Hematopoietic multipotent progenitor cell treated with erythropoietin and hydrocortisone succinate and interleukin-3 and kit ligand, for 15 days (in vitro differentiated cells): ENCODE measurements around the gene LIX1.
"Not testable (repeated sequence)": the region's sequence is repeated elsewhere in the genome, so short reads cannot be mapped to it uniquely, and the experiment has no call there.

ENCODE experiments used
- DNase-seq: peaks from one replicate; pipeline ENCODE4 v3.0.0-alpha.2; 2015; ENCODE audit warnings: low spot score

Gene LIX1

DNA sequence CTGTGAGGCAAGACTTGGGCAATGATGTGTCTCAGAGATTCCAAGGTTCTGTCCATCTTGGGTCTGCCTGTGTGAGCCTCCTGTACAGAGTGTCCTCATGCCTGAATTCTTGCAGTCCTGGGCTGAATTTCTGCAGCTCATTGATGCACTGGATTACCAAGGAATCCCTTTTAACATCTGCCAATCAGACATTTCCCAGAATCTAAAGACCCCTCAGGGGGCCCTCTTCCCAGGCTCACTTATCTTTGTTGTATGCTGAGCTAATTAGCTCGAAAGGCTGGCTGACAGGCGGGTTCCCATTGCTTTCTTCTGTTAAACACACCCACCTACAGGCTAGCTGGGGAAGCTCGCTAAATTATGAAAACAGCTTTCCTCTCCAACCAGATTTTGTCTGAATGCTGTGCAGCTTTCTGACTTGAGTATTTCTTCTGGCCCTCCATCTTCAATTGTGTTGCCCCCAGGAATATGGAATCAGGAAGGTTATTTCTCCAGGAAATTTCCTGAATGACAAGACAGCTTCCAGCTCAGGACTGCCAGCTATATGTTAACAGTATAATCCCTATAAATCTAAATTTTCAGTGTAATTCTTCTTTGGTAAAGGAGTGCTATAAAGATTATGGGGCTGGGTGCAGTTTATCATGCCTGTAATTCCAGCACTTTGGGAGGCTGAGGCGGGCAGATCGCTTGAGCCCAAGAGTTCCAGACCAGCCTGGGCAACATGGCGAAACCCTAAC is at the start of gene LIX1:
LIX1 (minus strand) TSS at position 91 of the 734 bp plus-strand sequence; CDS start at position 56, 35 bp downstream.
- no peak for DNase-seq

DNA sequence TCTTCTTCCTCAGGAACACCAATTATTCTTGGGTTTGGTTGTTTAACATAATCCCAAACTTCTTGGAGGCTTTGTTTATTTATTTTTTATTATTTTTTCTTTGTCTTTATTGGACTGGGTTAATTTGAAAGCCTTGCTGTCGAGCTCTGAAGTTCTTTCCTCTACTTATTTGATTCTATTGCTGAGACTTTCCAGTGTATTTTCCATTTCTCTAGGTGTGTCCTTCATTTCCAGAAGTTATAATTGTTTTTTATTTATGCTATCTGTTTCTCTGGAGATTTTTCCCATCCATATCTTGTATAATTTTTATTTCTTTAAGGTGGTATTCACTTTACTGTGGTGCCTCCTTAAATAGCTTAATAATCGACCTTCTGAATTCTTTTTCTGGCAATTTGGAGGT is 49.5 kb upstream of the LIX1 start:
- no peak for DNase-seq

DNA sequence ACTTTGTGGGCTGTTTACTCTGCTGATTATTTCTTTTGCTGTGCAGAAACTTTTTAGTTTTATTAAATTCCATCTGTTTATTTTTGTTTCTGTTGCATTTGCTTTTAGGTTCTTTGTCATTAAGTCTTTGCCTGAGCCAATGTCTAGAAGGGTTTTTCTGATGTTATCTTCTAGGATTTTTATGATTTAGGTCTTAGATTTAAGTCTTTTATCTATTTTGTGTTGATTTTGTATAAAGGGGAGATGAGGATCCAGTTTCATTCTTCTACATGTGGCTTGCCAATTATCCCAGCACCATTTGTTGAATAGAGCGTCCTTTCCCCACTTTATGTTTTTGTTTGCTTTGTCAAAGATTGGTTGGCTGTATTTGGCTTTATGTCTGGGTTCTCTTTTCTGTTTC is 47.1 kb upstream of the LIX1 start:
- not testable (repeated sequence) for DNase-seq

DNA sequence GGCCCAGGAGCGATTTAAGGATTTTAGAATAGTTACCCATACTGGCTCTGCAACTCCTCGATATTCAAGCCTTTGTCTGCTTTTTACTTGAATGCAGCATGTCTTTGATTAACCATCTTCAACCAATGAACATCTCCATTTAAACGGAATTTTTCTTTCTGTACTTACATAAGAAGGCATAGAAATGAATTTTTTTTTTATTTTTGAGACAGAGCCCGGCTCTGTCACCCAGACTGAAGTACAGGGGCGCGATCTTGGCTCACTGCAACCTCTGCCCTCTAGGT is 41.5 kb upstream of the LIX1 start:
- no peak for DNase-seq

DNA sequence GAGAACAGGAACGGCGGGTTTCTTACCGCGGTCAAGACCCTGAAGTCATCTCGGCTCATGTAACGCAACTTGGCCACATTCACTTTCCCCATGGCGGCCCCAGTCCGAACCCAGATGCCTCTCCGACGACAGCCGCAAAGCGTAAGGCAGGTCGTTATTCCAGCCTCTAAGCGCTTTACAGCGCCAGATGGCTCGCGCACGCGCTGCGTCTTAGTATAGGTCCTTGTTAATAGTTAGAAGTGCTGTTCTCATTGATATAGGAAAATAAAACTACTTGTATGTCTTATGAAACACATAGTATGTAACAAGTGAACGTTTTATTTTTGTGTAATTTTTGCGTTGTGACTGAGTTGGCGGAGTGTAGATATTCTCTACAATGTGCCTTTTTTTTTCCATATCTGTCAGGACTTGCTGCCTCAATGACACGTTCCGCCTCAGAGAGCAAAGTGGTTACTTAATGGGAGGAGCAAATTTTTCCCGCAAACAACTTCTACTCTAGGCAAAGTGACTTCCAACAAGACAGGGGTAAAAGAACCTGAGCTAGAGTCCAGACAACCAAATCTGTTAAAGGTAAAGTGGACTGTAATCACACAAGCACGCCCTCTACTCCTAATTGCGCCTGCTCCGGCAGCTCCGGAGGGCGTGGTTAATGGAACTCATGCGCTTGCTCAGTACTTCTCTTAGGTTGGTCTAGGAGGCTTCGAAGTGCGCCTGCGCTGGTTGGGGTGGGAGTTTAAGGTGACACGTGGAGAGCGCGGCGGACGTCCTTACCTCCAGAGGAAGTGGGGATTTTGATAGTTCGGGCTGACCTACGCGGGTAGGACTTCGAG is 40.9 kb upstream of the LIX1 start, which contains the start of gene RIOK2:
RIOK2 (minus strand) TSS at position 148 of the 830 bp plus-strand sequence; CDS start at position 92, 56 bp downstream.
- peak; percentile 89 for DNase-seq

DNA sequence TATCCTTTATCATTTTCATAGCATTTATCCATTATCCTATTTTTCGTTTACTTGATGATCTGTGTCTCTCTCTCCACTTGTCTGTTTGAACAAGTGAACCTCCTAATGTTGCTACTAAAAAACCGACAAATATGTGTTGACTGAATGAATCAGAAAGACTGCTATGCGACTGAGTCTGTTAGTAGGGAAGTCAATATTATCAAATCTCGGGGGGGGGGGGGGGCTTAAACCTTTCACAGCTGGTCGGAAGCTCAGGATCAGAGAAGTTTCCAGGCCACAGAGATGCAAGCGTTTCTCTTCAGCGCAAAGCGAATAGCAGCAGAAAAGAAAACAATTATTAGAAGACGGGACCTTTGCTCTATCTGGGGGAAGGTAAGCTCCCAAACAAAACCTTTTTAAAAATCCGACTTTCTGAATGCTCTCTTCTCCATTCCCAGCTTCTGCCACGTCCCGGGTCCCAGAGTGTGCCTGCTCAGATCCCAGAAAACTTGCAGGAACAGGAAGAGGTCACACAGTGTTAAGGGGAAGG is 40.2 kb upstream of the LIX1 start:
- DNase-seq = no peak

DNA sequence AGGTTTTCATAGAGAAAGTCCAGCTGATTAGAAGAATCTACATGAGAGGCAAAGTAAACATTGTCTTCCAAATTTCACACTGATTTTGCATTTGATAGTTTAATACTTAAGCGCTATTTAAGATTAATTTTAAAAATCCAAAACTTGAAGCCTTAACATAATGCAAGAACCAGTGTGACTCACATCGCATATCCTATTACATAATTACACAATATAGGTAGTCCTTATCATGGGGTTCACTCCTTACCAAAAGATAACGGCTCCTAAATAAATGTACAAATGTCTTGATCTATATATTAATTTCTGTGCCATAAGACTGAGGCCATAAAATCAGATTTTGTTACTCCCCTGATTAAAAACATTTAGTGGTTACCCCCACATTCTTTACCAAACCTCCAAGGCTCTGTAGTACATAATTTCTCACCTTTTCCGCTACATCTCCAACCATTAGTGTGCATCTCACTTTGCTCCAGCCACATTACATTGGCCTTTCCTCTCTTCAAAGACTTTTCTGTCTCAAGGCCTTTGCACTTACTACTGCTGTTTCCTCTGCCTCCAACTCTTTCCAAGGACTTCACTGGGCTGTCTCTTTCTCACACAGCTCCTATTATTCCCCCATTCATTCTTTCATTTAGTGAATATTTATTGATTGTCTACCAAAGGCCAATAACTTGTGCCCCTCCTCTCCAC is 39.6 kb upstream of the LIX1 start:
- DNase-seq = no peak

DNA sequence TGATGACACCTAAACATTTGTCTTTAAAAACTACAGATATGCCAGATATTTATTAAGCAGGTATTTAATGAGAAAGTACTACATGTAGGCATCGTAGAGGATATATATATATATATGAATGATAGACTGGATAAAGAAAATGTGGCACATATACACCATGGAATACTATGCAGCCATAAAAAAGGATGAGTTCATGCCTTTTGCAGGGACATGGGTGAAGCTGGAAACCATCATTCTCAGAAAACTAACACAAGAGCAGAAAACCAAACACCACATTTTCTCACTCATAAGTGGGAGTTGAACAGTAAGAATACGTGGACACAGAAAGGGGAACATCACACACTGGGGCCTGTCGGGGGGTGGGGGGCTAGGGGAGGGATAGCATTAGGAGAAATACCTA is 37.0 kb upstream of the LIX1 start:
- DNase-seq = not testable (repeated sequence)

DNA sequence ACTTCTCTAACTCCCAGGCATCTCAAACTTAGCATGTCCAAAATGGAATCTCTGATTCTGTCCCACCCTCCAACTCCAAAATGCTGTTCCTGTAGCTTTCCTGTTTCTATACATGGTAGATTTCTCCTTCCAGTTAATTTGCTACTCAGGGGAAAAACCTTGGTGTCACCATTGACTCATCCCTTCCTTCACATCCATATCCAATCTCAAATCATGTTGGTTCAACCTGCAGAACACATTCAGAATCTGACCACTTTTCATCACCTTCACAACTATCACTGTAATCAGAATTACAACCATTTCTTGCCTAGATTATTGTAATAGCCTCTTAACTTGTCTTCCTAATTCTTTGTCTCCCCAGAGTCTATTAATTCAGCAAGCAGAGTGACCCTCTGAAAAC is 29.8 kb upstream of the LIX1 start:
- DNase-seq = no peak

DNA sequence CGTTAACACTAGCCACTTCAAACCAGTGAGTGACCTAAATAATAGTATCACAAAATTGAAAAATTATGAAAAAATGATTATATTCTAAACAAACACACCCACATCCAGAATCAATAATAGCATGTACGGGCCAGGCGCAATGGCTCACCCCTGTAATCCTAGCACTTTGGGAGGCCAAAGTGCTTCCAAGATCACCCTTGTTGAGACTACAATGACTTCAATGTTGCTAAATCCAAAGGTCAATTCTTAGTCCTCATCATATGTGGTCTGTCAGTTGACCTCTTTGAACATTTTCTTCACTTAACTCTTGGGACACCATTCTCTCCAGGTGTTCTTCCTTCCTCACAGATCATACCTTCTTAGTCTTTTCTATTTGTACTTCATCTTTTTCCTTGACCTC is 29.3 kb upstream of the LIX1 start:
- no peak for DNase-seq

DNA sequence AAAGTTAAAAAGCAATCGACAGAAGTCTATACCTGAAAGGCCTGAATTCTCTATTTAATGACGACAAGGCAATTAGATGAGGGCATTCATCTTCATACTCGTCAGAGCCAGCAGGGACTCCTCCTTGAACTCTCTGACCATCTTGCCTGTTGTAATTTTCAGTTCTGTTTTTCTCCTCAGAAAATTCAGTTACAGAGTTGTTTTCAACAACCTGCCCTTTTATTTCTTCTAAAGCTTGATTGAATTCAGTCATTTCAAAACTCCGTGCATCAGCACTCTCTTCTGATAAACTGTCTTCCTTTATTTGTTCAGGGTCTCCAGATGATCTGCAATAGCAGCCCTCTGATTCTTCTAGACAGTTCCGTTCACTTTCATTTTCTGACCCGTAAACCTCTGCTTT is 25.0 kb upstream of the LIX1 start:
- no peak for DNase-seq

DNA sequence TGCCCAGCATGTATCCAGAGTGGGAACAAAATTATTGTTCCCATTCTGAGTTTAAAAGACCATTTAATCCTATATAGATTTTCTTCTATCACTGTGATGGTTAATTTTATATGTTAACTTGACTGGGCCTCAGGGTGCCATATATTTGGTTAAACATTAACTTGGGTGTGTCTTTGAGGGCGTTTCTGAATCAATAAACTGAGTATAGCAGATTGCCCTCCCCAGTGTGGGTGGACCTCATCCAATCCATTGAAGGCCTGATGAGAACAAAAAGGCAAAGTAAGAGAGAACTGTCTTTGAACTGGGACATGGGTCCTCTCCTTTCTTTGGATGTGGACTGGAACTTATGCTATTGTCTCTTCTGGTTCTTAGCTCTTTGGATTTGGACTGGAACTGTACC is 23.3 kb upstream of the LIX1 start:
- no peak for DNase-seq

DNA sequence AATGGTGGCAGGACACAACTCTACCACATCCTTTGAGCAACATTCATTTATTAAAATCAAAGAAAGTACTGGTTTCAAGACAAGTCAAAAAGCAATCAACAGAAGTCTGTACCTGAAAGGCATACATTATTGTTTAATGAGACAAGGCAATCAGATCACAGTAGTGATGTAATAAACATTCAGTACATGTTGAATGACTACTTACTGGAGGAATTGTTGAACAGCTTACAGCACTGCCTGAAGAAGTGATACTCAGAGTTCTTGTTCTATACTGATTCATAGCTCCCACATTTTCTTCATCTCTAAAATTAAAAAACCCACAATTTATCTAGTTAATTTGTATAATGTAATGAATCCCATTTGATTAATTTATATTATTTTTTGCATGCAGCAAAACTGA is 22.4 kb upstream of the LIX1 start:
- DNase-seq = no peak

DNA sequence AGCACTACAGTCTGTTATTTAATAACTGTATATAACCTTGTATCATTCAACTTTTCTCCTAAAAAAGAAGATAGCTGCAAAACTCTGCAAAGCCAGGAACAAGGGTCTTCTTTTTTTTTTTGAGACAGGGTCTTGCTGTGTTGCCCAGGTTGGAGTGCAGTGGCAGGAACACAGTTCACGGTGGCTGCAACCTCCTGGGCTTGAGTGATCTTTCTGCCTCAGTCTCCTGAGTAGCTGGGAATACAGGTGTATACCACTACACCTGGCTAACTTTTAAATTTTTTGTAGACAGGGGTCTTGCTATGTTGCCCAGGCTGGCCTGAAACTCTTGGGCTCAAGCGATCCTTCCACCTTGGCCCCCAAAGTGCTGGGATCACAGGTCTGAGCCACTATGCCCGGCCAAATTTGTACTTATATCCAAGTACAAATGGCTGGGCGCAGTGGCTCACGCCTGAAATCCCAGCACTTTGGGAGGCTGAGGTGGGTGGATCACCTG is 21.4 kb upstream of the LIX1 start:
- no peak for DNase-seq

DNA sequence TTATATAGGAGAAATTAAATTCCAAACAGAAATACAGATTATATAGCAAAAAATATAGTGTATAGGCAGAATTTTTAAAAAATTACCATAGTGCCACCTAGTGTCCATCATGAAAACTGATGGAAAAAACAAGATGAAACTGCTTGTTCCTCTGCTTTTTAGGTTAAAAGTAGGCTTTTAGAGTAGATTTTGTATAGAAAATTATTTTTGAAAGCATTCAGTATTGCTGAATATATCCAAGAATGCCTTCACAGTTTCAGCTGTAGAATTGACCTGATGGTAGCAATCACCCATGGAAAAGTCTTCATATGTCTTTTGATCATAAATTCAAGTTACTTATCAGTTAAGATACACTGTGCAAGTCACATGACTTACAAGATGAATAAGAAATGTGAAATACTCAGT is 21.0 kb upstream of the LIX1 start:
- DNase-seq = peak; percentile 52

DNA sequence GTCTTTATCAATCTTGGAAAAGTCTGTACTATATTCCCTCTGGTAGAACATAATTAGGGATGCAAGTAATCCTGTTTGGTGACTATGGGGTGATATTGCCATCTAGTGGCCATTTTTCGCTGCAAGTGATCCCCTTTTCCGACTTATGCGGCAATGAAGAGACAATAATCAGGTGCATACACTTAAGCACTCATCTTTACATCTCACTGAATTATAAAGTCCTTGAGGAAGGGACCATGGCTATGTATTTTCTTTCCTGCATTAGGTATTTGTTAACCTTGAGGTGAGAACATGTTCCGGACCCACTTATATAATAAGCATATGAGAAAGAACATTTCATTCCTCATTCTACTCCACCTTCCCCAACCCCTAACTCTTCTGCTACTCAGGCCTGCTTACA is 19.6 kb upstream of the LIX1 start:
- peak; percentile 78 for DNase-seq

DNA sequence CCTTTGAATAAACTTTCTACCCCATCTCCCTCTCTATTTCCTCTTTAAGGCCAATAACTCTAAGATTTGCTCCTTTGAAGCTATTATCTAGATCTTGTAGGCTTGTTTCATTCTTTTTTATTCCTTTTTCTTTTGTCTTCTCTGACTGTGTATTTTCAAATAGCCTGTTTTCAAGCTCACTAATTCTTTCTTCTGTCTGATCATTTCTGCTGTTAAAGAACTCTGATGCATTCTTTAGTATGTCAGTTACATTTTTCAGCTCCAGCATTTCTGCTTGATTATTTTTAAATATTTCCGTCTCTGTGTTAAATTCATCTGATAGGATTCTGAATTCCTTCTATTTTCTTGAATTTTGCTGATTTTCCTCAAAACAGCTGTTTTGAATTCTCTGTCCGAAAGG is 15.3 kb upstream of the LIX1 start:
- no peak for DNase-seq

DNA sequence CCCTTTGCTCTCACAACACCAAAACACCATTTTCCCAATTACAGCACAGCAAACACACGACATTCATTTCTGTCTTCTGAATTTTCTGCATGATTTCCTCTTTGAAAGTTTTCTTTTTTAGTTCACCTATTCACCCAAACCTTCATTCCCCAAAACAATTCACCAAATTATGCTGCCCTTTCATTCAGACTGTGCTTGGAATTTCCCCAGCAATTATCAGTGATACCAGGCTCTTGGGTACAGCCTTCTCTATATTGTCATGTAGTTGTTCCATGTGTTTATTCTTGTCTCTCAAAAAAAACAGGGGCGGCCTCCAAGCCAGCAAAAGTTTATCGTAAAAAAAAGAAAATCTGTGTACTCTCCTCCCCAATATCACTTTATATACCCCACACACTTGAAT is 9.0 kb upstream of the LIX1 start:
- no peak for DNase-seq

DNA sequence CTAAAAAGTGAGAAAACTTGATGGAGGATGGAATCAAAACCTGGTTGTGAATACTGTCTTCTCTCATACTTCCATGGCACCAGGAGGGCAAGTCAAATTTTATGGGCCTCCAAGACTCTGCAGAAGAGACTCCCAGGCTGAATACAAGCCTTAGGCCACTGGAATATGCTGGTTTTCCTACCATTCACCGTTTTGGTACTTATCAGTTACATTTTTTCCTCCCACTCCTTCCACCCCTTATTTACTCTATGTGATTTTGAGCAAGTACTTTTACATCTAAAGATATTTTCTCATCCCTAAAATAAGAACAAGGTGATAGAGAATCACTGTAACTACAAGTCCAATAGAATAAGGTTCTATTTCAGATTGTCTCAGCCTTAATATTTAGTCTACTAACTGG is 8.0 kb upstream of the LIX1 start:
- no peak for DNase-seq

DNA sequence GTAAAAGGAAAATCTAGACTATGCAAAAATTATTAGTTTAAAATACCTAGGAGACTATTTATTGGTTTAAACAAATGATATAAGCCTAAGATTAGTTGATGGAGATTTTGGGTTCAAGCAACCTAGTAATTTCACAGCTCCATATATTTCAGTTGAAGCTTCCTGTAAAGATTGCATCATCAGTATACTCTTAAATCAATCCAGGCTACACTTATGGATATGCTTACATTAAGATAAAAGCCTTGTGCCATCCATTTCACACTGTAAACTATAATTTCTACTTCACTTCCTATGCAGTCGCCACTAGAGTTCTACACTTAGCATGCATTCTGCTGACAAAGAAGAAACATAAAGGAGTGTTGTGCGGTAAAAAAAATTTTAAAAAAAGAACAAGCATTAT is 7.3 kb upstream of the LIX1 start:
- DNase-seq = no peak

DNA sequence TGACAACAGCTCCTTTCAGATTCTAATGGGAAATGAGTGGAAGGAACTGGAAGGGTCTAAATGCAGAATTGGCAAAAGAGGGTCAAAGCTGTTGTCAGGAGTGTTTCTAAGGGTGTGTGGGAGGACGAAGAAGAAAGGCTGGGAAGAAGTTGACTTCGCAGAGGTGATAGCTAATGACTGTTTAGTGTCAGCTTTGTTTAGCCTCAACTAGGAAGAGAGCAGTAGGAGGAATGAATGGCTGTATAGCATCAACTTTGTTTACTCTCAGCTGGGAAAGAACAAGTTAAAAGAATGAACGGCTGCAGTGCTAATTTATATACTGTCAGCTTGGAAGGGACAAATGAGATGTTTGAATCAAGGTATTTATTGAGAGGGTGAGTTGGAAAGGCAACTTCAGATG is 5.9 kb upstream of the LIX1 start:
- DNase-seq = no peak

DNA sequence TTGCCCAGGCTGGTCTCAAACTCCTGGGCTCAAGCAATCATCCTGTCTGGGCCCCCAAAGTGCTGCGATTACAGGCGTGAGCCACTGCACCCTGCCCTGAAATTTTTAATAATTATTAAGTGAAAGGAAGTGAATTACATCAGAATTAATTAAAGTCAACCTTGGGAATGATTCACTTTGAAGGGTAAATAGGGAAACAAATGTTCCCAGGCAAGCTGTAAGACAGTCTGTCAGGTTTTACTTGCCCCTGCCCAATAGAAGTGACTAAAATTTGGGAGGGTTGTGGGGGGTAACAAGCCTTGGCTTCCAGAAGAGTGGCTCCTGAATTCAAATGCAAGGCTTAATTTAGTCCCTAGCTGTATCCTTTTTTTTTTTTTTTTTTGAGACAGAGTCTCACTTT is 1.3 kb upstream of the LIX1 start:
- DNase-seq = no peak

DNA sequence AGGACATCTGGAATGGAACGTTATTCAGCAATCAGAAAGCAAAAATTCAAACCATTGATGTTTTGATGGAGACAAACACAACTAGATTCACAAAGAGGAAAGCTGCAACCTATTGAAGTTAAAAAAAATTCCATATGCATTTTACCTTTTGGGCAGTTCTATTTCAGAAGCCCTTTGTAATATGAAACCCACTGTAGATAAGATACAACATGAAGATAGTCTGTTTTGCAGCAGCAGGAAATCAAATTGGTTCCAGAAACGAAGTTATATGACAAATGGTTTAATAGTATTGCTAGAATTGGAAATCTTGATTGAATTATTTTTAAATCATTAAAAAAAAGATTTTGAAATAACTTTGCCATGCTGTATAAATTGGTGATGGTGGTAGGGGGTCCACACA is 872 bp downstream of the LIX1 start:
- no peak for DNase-seq
